HG03135 (cell line): ENCODE results near the gene DHX32.
"Not testable (repeated sequence)": the region's sequence is repeated elsewhere in the genome, so short reads cannot be mapped to it uniquely, and the experiment has no call there.

Experiments
- ATAC-seq: cut with Tn5 transposase; IDR thresholded peaks from one replicate; pipeline ENCODE4 v1.9.1; 2021; ENCODE audit warnings: mild to moderate bottlenecking, moderate library complexity; ENCODE audit not compliant: unreplicated experiment

The DHX32 gene

GRCh38 chr10:125881192-125881591 is at the start of gene DHX32:
Gene DHX32, minus strand, starts transcription at chr10:125881292. Its CDS starts 468 bp downstream, at chr10:125880824.
- ATAC-seq, result no peak

- no peak for ATAC-seq
These were observed 48.5 kb upstream of the DHX32 start for GRCh38 chr10:125929618-125930017.

GRCh38 chr10:125928928-125929585 is 48.0 kb upstream of the DHX32 start:
- no peak for ATAC-seq

GRCh38 chr10:125927265-125927664 is 46.2 kb upstream of the DHX32 start:
- not testable (repeated sequence) for ATAC-seq

GRCh38 chr10:125926247-125926646 is 45.2 kb upstream of the DHX32 start:
- ATAC-seq, result no peak

GRCh38 chr10:125925262-125925834 is 44.3 kb upstream of the DHX32 start:
- ATAC-seq, result no peak

GRCh38 chr10:125921643-125922306 is 40.7 kb upstream of the DHX32 start:
- not testable (repeated sequence) for ATAC-seq

GRCh38 chr10:125917704-125918361 is 36.7 kb upstream of the DHX32 start:
- not testable (repeated sequence) for ATAC-seq

GRCh38 chr10:125916977-125917376 is 35.9 kb upstream of the DHX32 start:
- ATAC-seq, result no peak

- ATAC-seq, result not testable (repeated sequence)
These were observed 32.2 kb upstream of the DHX32 start for GRCh38 chr10:125913277-125913676.

GRCh38 chr10:125911990-125912389 is 30.9 kb upstream of the DHX32 start:
- ATAC-seq, result no peak

GRCh38 chr10:125911145-125911544 is 30.1 kb upstream of the DHX32 start:
- ATAC-seq, result no peak

- not testable (repeated sequence) for ATAC-seq
These were observed 28.4 kb upstream of the DHX32 start for GRCh38 chr10:125909491-125909890.

- ATAC-seq, result not testable (repeated sequence)
These were observed 27.7 kb upstream of the DHX32 start for GRCh38 chr10:125908813-125909212.

GRCh38 chr10:125907598-125907997 is 26.5 kb upstream of the DHX32 start:
- not testable (repeated sequence) for ATAC-seq

GRCh38 chr10:125905069-125905994 is 24.2 kb upstream of the DHX32 start:
- ATAC-seq, result not testable (repeated sequence)

- not testable (repeated sequence) for ATAC-seq
These were observed 22.1 kb upstream of the DHX32 start for GRCh38 chr10:125903135-125903640.

- ATAC-seq, result not testable (repeated sequence)
These were observed 19.9 kb upstream of the DHX32 start for GRCh38 chr10:125900963-125901362.

GRCh38 chr10:125897317-125897716 is 16.2 kb upstream of the DHX32 start:
- ATAC-seq, result not testable (repeated sequence)
